Measurements from ENCODE around the gene SARS1.
A peak's percentile ranks its signal among the peaks of the same experiment; 100 is the strongest.

The SARS1 gene

GRCh38 chr1:109192433-109192832 is 21.3 kb upstream of the SARS1 start:
- no peak for TF ChIP-seq REST (IDR thresholded peaks at IDR 0.05; ENCODE audit: insufficient replicate concordance, low read depth)
- TF ChIP-seq POLR2AphosphoS5 (IDR thresholded peaks at IDR 0.05; ENCODE audit: low read depth), result no peak
- TF ChIP-seq GABPA (IDR thresholded peaks at IDR 0.05; ENCODE audit: low read depth), result no peak
- no peak for TF ChIP-seq SPI1 (IDR thresholded peaks at IDR 0.05; ENCODE audit: borderline replicate concordance, low read depth)
- no peaks in the 10 kb centered on the region for H3K27me3 ChIP-seq (ENCODE audit: insufficient read depth, poor library complexity, severe bottlenecking)
- no peak for DNase-seq (ENCODE audit: low read depth in 1 of 2, low spot score in 1 of 2)
- H3K4me3 ChIP-seq (replicated peaks; ENCODE audit: insufficient read depth, low read length), result no peak overlapping the region
- H3K27ac ChIP-seq (replicated peaks), result no peak overlapping the region

- DNase-seq (ENCODE audit: low read depth in 1 of 2, low spot score in 1 of 2), result peak; percentile 30 to 68
- Histone ChIP-seq H3K27me3 (ENCODE audit: insufficient read depth, poor library complexity, severe bottlenecking) (no peaks in the 10 kb centered on the region), H3K27ac (replicated peaks) (no peak overlapping the region), H3K4me3 (replicated peaks; ENCODE audit: insufficient read depth, low read length) (no peak overlapping the region)
- TF ChIP-seq CTCF (IDR thresholded peaks at IDR 0.05; ENCODE audit: insufficient read depth, low read length) (peak; percentile 93), SPI1 (IDR thresholded peaks at IDR 0.05; ENCODE audit: borderline replicate concordance, low read depth) (no peak)
These were observed 19.8 kb upstream of the SARS1 start for GRCh38 chr1:109193653-109194590.

- H3K27me3 ChIP-seq (ENCODE audit: insufficient read depth, poor library complexity, severe bottlenecking), result no peaks in the 10 kb centered on the region
- no peak overlapping the region for H3K4me3 ChIP-seq (replicated peaks; ENCODE audit: insufficient read depth, low read length)
- TF ChIP-seq REST (IDR thresholded peaks at IDR 0.05; ENCODE audit: insufficient replicate concordance, low read depth) (no peak), CTCF (IDR thresholded peaks at IDR 0.05; ENCODE audit: insufficient read depth, low read length) (no peak), GABPA (IDR thresholded peaks at IDR 0.05; ENCODE audit: low read depth) (no peak), SPI1 (IDR thresholded peaks at IDR 0.05; ENCODE audit: borderline replicate concordance, low read depth) (no peak), POLR2AphosphoS5 (IDR thresholded peaks at IDR 0.05; ENCODE audit: low read depth) (no peak)
- DNase-seq (ENCODE audit: low read depth in 1 of 2, low spot score in 1 of 2), result no peak
- H3K27ac ChIP-seq (replicated peaks), result no peak overlapping the region
These were observed 16.3 kb upstream of the SARS1 start for GRCh38 chr1:109197158-109198042.

Measured in HL-60 (cell line).